ENCODE results near the gene LRGUK. TPM values are rescaled to one million over a fixed set of nuclear protein-coding genes. Genes with fewer than 3 reads are reported as not detected.

LRGUK gene
- total RNA-seq, 1 experiment from 2014 or later = 1.5 TPM

GRCh38 chr7:134313543-134313942 is 186.4 kb downstream of the LRGUK start:
- no peak overlapping the region for H3K4me3 Mint-ChIP-seq
- Histone ChIP-seq H3K14ac (ENCODE audit: insufficient read depth, low read length) (no peak overlapping the region), H4K5ac (ENCODE audit: insufficient read length, low read depth, low read length) (no peak overlapping the region), H3T11ph (ENCODE audit: low read length) (no peak overlapping the region), H2BK120ac (ENCODE audit: low read depth, low read length, poor library complexity, severe bottlenecking) (no peak overlapping the region), H3K56ac (ENCODE audit: insufficient read length, low read depth, low read length) (no peak overlapping the region), H2AK5ac (ENCODE audit: insufficient read length, low read length) (no peak overlapping the region), H3K27me3 (ENCODE audit: insufficient read depth, low read length) (no peaks in the 10 kb centered on the region), H2BK12ac (ENCODE audit: insufficient read length, low read depth, low read length) (no peak overlapping the region), H3K9me3 (ENCODE audit: control insufficient read depth, low read depth, low read length) (no peaks in the 10 kb centered on the region), H4K8ac (replicated peaks; ENCODE audit: insufficient read length, low read depth, low read length) (no peak overlapping the region), H3K9ac (ENCODE audit: extremely low read depth, insufficient read length, low read length) (no peak overlapping the region), H3K79me2 (ENCODE audit: insufficient read depth, low read length) (no peaks in the 10 kb centered on the region), H2AFZ (ENCODE audit: low read length) (no peak overlapping the region), H4K91ac (ENCODE audit: insufficient read length, low read depth, low read length) (no peak overlapping the region), H2BK5ac (ENCODE audit: insufficient read length, low read length) (no peak overlapping the region), H3K27ac (ENCODE audit: insufficient read length, low read depth, low read length) (no peak overlapping the region), H3K4ac (ENCODE audit: low read depth, low read length) (no peak overlapping the region), H2BK20ac (ENCODE audit: low read depth, low read length, poor library complexity, severe bottlenecking) (no peak overlapping the region), H3K18ac (ENCODE audit: insufficient read length, low read depth, low read length) (no peak overlapping the region), H3K23me2 (ENCODE audit: insufficient read length, low read depth, low read length, poor library complexity, severe bottlenecking) (peaks cover 5% of the 10 kb centered on the region), H3K4me2 (ENCODE audit: insufficient read depth, insufficient read length, low read length) (no peak overlapping the region), H4K20me1 (ENCODE audit: control insufficient read depth, insufficient read depth, insufficient read length) (no peaks in the 10 kb centered on the region), H3K23ac (ENCODE audit: insufficient read length, low read depth, low read length) (no peak overlapping the region), H3K4me1 (ENCODE audit: insufficient read depth, low read length) (0 out of 2 replicates have a peak, but pooled peaks cover 2% of the 10 kb centered on the region), H3K79me1 (ENCODE audit: insufficient read depth, low read depth, low read length, poor library complexity, severe bottlenecking) (no peaks in the 10 kb centered on the region), H2BK15ac (ENCODE audit: low read depth, low read length) (no peak overlapping the region)
- H3K4me1 Mint-ChIP-seq = peaks cover 12 to 19% of the 10 kb centered on the region in 2 experiments
- TF ChIP-seq, protein P1, sequence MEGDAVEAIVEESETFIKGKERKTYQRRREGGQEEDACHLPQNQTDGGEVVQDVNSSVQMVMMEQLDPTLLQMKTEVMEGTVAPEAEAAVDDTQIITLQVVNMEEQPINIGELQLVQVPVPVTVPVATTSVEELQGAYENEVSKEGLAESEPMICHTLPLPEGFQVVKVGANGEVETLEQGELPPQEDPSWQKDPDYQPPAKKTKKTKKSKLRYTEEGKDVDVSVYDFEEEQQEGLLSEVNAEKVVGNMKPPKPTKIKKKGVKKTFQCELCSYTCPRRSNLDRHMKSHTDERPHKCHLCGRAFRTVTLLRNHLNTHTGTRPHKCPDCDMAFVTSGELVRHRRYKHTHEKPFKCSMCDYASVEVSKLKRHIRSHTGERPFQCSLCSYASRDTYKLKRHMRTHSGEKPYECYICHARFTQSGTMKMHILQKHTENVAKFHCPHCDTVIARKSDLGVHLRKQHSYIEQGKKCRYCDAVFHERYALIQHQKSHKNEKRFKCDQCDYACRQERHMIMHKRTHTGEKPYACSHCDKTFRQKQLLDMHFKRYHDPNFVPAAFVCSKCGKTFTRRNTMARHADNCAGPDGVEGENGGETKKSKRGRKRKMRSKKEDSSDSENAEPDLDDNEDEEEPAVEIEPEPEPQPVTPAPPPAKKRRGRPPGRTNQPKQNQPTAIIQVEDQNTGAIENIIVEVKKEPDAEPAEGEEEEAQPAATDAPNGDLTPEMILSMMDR (conservative IDR thresholded peaks at IDR 0.05) = no peak
- no CpG with 5 or more reads among the region's 1 CpG for WGBS (ENCODE audit: extremely low coverage, insufficient read length, low lambda C conversion rate)
- DNase-seq = no peak
- H3K27me3 Mint-ChIP-seq (ENCODE audit: low read depth) = no peaks in the 10 kb centered on the region
- H3K9me3 Mint-ChIP-seq = no peaks in the 10 kb centered on the region
- no peak overlapping the region for H3K27ac Mint-ChIP-seq
- H3K36me3 Mint-ChIP-seq (ENCODE audit: insufficient read depth in 1 of 3, low read depth in 3 of 3) = peaks cover 0 to 10% (median 7%) of the 10 kb centered on the region in 3 experiments; a peak in 2 of 7 replicates

Other genes starting within 250 kb of the LRGUK start
- gene SLC35B4, start 189.6 kb downstream of the LRGUK start, total RNA-seq (2021) = 33.1 and 33.4 TPM in 2 replicates